IMR-90 (cell line): ENCODE measurements around the gene TTLL11. TPM values are rescaled to one million over a fixed set of nuclear protein-coding genes. Genes with fewer than 3 reads are reported as not detected.

Experiments
- ATAC-seq: fragments of 200-7000 bp; cut with Tn5 transposase; 2 replicates; pipeline ENCODE4 v1.9.1; 2020; ENCODE audit warnings: low read depth, mild to moderate bottlenecking, moderate library complexity
- BruUV-seq: library from RNA; stranded (reverse); fragments of 400-500 nt; replicated peaks from 2 replicates; lab custom pipeline; 2021; lab: Mats Ljungman, UMichigan
- CTCF ChIA-PET: fragments of 300-600 bp; formaldehyde crosslinking; extraction: SDS; loops from one replicate; lab custom pipeline; 2021; ENCODE audit warnings: antibody characterized with exemption; lab: Yijun Ruan, JAX
- POLR2A ChIA-PET: fragments of 300-600 bp; sonication (Branson Sonifier 250); formaldehyde crosslinking; loops from one replicate; lab custom pipeline; 2022; ENCODE audit warnings: antibody characterized with exemption; ENCODE audit not compliant: unreplicated experiment; lab: Charles Lee
- DNase-seq: peaks from one replicate; pipeline ENCODE4 v3.0.0; 2013
- H2AFZ ChIP-seq: replicated peaks from 2 replicates; pipeline ENCODE3; 2013; ENCODE audit warnings: low read length, mild to moderate bottlenecking; ENCODE audit not compliant: poor library complexity
- H2AK5ac ChIP-seq: 2 replicates; pipeline ENCODE4 v1.6.1; 2013; ENCODE audit warnings: low read depth, low read length, inconsistent platforms
- H2AK9ac ChIP-seq: replicated peaks from 2 replicates; pipeline ENCODE3; 2013; ENCODE audit warnings: mild to moderate bottlenecking, low read depth, low read length, moderate library complexity; ENCODE audit not compliant: poor library complexity
- H2BK120ac ChIP-seq: 2 replicates; pipeline ENCODE4 v1.6.1; 2013; ENCODE audit warnings: low read depth, low read length, inconsistent platforms
- H2BK15ac ChIP-seq: 3 replicates; pipeline ENCODE4 v1.6.1; 2013; ENCODE audit warnings: low read depth, low read length, inconsistent platforms
- H2BK20ac ChIP-seq: 2 replicates; pipeline ENCODE4 v1.6.1; 2013; ENCODE audit warnings: low read depth, mild to moderate bottlenecking, inconsistent platforms, low read length, moderate library complexity
- H2BK5ac ChIP-seq: 2 replicates; pipeline ENCODE4 v1.6.1; 2013; ENCODE audit warnings: mild to moderate bottlenecking, low read depth, low read length, inconsistent platforms; ENCODE audit not compliant: poor library complexity, severe bottlenecking
- H3K14ac ChIP-seq: replicated peaks from 2 replicates; pipeline ENCODE4 v1.6.1; 2013; ENCODE audit warnings: low read depth, low read length, inconsistent platforms
- H3K18ac ChIP-seq: 2 replicates; pipeline ENCODE4 v1.6.1; 2013; ENCODE audit warnings: low read depth, low read length, control low read depth
- H3K23ac ChIP-seq: 2 replicates; pipeline ENCODE4 v1.6.1; 2013; ENCODE audit warnings: low read depth, low read length, inconsistent platforms
- H3K27ac ChIP-seq: 2 replicates; pipeline ENCODE4 v1.5.1; 2013; ENCODE audit warnings: mild to moderate bottlenecking, control low read depth, low read length; ENCODE audit not compliant: insufficient read depth
- H3K27me3 ChIP-seq: 2 replicates; pipeline ENCODE4 v1.6.1; 2013; ENCODE audit warnings: low read length; ENCODE audit not compliant: control insufficient read depth, insufficient read depth
- H3K36me3 ChIP-seq: 2 replicates; pipeline ENCODE4 v1.6.1; 2013; ENCODE audit warnings: low read length, mixed read lengths; ENCODE audit not compliant: control insufficient read depth, insufficient read depth
- H3K4ac ChIP-seq: 2 replicates; pipeline ENCODE4 v1.6.1; 2013; ENCODE audit warnings: low read depth, low read length, inconsistent platforms
- H3K4me1 ChIP-seq: 2 replicates; pipeline ENCODE4 v1.6.1; 2013; ENCODE audit warnings: low read length, mixed read lengths; ENCODE audit not compliant: control insufficient read depth, insufficient read depth
- H3K4me2 ChIP-seq: 2 replicates; pipeline ENCODE4 v1.6.1; 2013; ENCODE audit warnings: low read depth, mild to moderate bottlenecking, control low read depth, low read length, moderate library complexity
- H3K4me3 ChIP-seq: 2 replicates; pipeline ENCODE4 v1.5.1; 2013; ENCODE audit warnings: low read depth, mild to moderate bottlenecking, control low read depth, low read length, moderate library complexity; ENCODE audit not compliant: insufficient read depth
- H3K56ac ChIP-seq: 2 replicates; pipeline ENCODE4 v1.6.1; 2013; ENCODE audit warnings: low read length, inconsistent platforms; ENCODE audit not compliant: insufficient read depth; ENCODE audit errors: extremely low read depth
- H3K79me1 ChIP-seq, 2 experiments: 2 replicates each; pipeline ENCODE4 v1.6.1; 2013; ENCODE audit warnings: low read length in 2 of 2, inconsistent platforms in 1 of 2, low read depth in 1 of 2
- H3K9ac ChIP-seq: 2 replicates; pipeline ENCODE4 v1.6.1; 2013; ENCODE audit warnings: low read depth, low read length, control low read depth
- H3K9me1 ChIP-seq: 2 replicates; pipeline ENCODE4 v1.6.1; 2013; ENCODE audit warnings: low read length, inconsistent platforms; ENCODE audit not compliant: insufficient read depth
- H3K9me3 ChIP-seq: 2 replicates; pipeline ENCODE4 v1.6.1; 2013; ENCODE audit warnings: low read length; ENCODE audit not compliant: control insufficient read depth, insufficient read depth
- H4K20me1 ChIP-seq: 2 replicates; pipeline ENCODE4 v1.6.1; 2013; ENCODE audit warnings: low read length, inconsistent platforms; ENCODE audit not compliant: insufficient read depth
- H4K5ac ChIP-seq: 2 replicates; pipeline ENCODE4 v1.6.1; 2013; ENCODE audit warnings: mild to moderate bottlenecking, low read depth, low read length, control low read depth
- H4K8ac ChIP-seq, 2 experiments: 2 replicates each; pipeline ENCODE4 v1.6.1; 2013; ENCODE audit warnings: low read depth in 2 of 2, low read length in 2 of 2, control low read depth in 1 of 2, inconsistent platforms in 1 of 2
- H4K91ac ChIP-seq: 2 replicates; pipeline ENCODE4 v1.6.1; 2013; ENCODE audit warnings: low read depth, low read length, inconsistent platforms; ENCODE audit not compliant: insufficient read depth
- BHLHE40 ChIP-seq: fragments of 150-350 bp; IDR thresholded peaks from 2 replicates; pipeline ENCODE4 v1.6.1; 2016; ENCODE audit warnings: mild to moderate bottlenecking, low read depth, low read length
- CEBPB ChIP-seq: IDR thresholded peaks from 2 replicates; pipeline ENCODE4 v1.6.1; 2012; ENCODE audit warnings: low read depth, low read length, improper control_type of control experiment
- CHD1 ChIP-seq: IDR thresholded peaks from 2 replicates; pipeline ENCODE4 v1.6.1; 2012; ENCODE audit warnings: low read depth, low read length, improper control_type of control experiment
- FOS ChIP-seq: fragments of 150-350 bp; IDR thresholded peaks from 2 replicates; pipeline ENCODE4 v1.6.1; 2016; ENCODE audit warnings: low read depth, low read length
- MAFK ChIP-seq: IDR thresholded peaks from 2 replicates; pipeline ENCODE4 v1.6.1; 2012; ENCODE audit warnings: low read depth, low read length, improper control_type of control experiment
- MAZ ChIP-seq: IDR thresholded peaks from 2 replicates; pipeline ENCODE4 v1.6.1; 2012; ENCODE audit warnings: low read depth, mild to moderate bottlenecking, low read length, improper control_type of control experiment, moderate library complexity, borderline replicate concordance
- MXI1 ChIP-seq: IDR thresholded peaks from 2 replicates; pipeline ENCODE4 v1.6.1; 2012; ENCODE audit warnings: low read depth, mild to moderate bottlenecking, low read length, moderate library complexity, borderline replicate concordance
- NFE2L2 ChIP-seq: fragments of 150-350 bp; IDR thresholded peaks from 2 replicates; pipeline ENCODE4 v1.6.1; 2016; ENCODE audit warnings: low read depth, mild to moderate bottlenecking, low read length
- POLR2A ChIP-seq: IDR thresholded peaks from 2 replicates; pipeline ENCODE4 v1.6.1; 2012; ENCODE audit warnings: mild to moderate bottlenecking, low read depth, low read length
- RAD21 ChIP-seq: IDR thresholded peaks from 2 replicates; pipeline ENCODE4 v1.6.1; 2012; ENCODE audit warnings: low read length, improper control_type of control experiment
- RCOR1 ChIP-seq: IDR thresholded peaks from 2 replicates; pipeline ENCODE4 v1.6.1; 2012; ENCODE audit warnings: mild to moderate bottlenecking, low read length, improper control_type of control experiment; ENCODE audit not compliant: insufficient replicate concordance
- RFX5 ChIP-seq: IDR thresholded peaks from 2 replicates; pipeline ENCODE4 v1.8.0; 2012; ENCODE audit warnings: low read depth, mild to moderate bottlenecking, low read length, moderate library complexity
- WGBS, 2 experiments: methylation state at CpG; one replicate each; pipeline versions ENCODE4 v1.1.5 to v1.1.7; 2013; ENCODE audit warnings: missing lambda C conversion rate in 2 of 2; ENCODE audit not compliant: insufficient read length in 1 of 2; ENCODE audit errors: extremely low coverage in 2 of 2; 5-methylcytosine and 5-hydroxymethylcytosine counted together
- dilution Hi-C: fragments of 300-500 bp; cut with HindIII; formaldehyde crosslinking; loops from one replicate; pipeline ENCODE4 v1.14.3; 2018; ENCODE audit warnings: low sequenced_read_pairs; ENCODE audit not compliant: unreplicated experiment
- in situ Hi-C: fragments of 300-500 bp; cut with MboI; formaldehyde crosslinking; loops from 3 replicates; pipeline ENCODE4 v1.14.3; 2019; ENCODE audit warnings: low sequenced_read_pairs, inconsistent platforms, mixed read lengths
- intact Hi-C: fragments of 100-400 bp; cut with micrococcal nuclease; formaldehyde crosslinking; loops from 2 replicates; pipeline ENCODE4 v1.10.0; 2022
- polyA plus RNA-seq, 3 experiments: library from polyadenylated mRNA; depleted of rRNA; stranded (reverse); fragments of >200 nt; gene quantifications; 2 replicates each; pipeline ENCODE4 v1.2.3, GENCODE V29; 2012; ENCODE audit warnings: low replicate concordance in 1 of 3
- total RNA-seq: library from RNA; depleted of rRNA; stranded (reverse); fragments of >200 nt; gene quantifications from 2 replicates; pipeline ENCODE4 v1.2.3, GENCODE V29; 2012
- TF ChIP-seq, protein P1 (sequence below): fragments of 150-350 bp; IDR thresholded peaks from 2 replicates; pipeline ENCODE4 v1.6.1; 2017; ENCODE audit warnings: mild to moderate bottlenecking, antibody characterized with exemption, low read length, low read depth
- TF ChIP-seq, protein P2 (sequence below): fragments of 150-350 bp; IDR thresholded peaks from 2 replicates; pipeline ENCODE4 v1.6.1; 2016; ENCODE audit warnings: low read depth, mild to moderate bottlenecking, low read length, moderate library complexity, borderline replicate concordance

Gene TTLL11
- total and polyA plus RNA-seq, 2 of the 4 experiments (the other 2 are of a cell fraction), result 2.0 to 4.6 TPM

DNA sequence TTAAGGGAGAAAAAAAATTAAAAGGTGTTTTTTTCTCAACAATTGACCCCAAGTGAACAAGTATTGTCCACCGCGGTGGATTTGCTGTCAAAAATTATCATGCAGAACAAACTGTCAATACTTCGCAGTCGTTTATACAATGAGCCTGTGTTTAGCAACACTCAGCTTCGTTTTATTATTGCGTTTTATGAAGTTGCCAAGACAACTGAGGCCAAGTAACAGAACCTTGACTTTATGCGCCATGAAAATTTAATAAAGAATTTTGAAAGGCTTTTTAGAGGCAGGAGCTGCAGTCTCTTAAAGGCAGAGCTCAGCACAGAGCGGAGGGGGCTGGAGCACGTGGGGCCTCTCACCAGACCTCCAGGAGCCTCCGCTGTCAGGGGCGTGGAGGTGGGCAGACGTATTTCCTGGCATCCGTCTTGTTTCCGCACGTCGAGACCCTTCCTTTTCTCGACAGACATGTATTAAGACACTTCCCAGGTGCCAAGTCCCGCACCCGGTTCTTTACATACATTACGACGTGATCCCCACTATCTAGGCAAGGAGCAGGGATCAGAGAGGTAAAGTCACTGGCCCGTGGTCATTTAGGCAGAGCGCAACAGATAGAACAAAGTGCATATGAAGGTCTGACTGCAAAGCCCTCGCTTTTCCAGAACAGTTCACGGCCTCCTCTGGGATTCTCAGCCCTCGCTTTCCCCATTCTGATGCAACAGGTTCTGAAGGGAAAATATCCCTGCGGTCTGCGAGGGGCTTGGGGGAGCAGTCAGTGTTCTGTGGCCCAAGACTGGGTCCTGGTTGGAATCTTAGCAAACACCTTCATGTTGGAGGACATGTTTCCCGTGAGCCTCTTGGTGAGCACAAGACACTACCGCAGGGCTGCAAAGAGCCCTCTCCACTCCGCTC, 277.3 kb downstream of the TTLL11 start:
- no peak for DNase-seq
- CTCF ChIA-PET, result interaction anchor here (0.6 kb wide), 1 partner anchor 202 kb away, joined by 3 read pairs; no protein-coding TSS in a partner anchor
- no peak overlapping the region for H3K18ac ChIP-seq
- ATAC-seq, result no peak
- no peaks in the 10 kb centered on the region; the same call in 1 of the 2 replicates for H3K9me1 ChIP-seq
- H3K56ac ChIP-seq, result no peak overlapping the region
- no peak overlapping the region for H3K27ac ChIP-seq
- dilution Hi-C loops, result no loop called here
- no peak overlapping the region for H3K4me2 ChIP-seq
- H3K4me3 ChIP-seq, result no peak overlapping the region
- H2BK120ac ChIP-seq, result no peak overlapping the region
- H4K91ac ChIP-seq, result no peak overlapping the region
- no peak overlapping the region for H3K23ac ChIP-seq
- peaks cover 13% of the 10 kb centered on the region; the same call in 1 of the 2 replicates for H3K27me3 ChIP-seq
- H4K5ac ChIP-seq, result no peak overlapping the region
- H3K14ac ChIP-seq, result no peak overlapping the region
- POLR2A ChIA-PET, result no interaction called here
- intact Hi-C loops, result no loop called here
- H2AFZ ChIP-seq, result no peak overlapping the region
- H2BK5ac ChIP-seq, result no peak overlapping the region
- H3K9me3 ChIP-seq, result no peaks in the 10 kb centered on the region
- H4K20me1 ChIP-seq, result no peaks in the 10 kb centered on the region
- H2BK20ac ChIP-seq, result no peak overlapping the region
- BruUV-seq, result no TSS peak
- in situ Hi-C loops, result no loop called here
- no peak overlapping the region for H4K8ac ChIP-seq
- H3K79me1 ChIP-seq, result no peaks in the 10 kb centered on the region
- no peak overlapping the region for H3K4ac ChIP-seq
- H3K36me3 ChIP-seq, result no peaks in the 10 kb centered on the region
- 67% methylated on average over 13 of the region's 31 CpGs; no CpG with 5 or more reads in 1 of the 2 experiments for WGBS, 2 experiments
- H2AK5ac ChIP-seq, result no peak overlapping the region
- H2BK15ac ChIP-seq, result no peak overlapping the region
- peaks cover 3% of the 10 kb centered on the region; the same call in 1 of the 2 replicates for H3K4me1 ChIP-seq
- no peak overlapping the region for H3K9ac ChIP-seq
- H2AK9ac ChIP-seq, result no peak overlapping the region
- TF ChIP-seq RCOR1 (no peak), POLR2A (no peak), BHLHE40 (no peak), MAZ (no peak), CHD1 (no peak), FOS (no peak), RFX5 (no peak), RAD21 (no peak), CEBPB (no peak), NFE2L2 (no peak), MAFK (no peak), MXI1 (no peak)
- TF ChIP-seq, protein P1, sequence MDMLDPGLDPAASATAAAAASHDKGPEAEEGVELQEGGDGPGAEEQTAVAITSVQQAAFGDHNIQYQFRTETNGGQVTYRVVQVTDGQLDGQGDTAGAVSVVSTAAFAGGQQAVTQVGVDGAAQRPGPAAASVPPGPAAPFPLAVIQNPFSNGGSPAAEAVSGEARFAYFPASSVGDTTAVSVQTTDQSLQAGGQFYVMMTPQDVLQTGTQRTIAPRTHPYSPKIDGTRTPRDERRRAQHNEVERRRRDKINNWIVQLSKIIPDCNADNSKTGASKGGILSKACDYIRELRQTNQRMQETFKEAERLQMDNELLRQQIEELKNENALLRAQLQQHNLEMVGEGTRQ, result no peak
- TF ChIP-seq, protein P2, sequence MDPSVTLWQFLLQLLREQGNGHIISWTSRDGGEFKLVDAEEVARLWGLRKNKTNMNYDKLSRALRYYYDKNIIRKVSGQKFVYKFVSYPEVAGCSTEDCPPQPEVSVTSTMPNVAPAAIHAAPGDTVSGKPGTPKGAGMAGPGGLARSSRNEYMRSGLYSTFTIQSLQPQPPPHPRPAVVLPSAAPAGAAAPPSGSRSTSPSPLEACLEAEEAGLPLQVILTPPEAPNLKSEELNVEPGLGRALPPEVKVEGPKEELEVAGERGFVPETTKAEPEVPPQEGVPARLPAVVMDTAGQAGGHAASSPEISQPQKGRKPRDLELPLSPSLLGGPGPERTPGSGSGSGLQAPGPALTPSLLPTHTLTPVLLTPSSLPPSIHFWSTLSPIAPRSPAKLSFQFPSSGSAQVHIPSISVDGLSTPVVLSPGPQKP, result no peak
